ENCODE results near the gene FOXN3.

GRCh38 chr14:89401241-89401640, 15.8 kb downstream of the FOXN3 start:
- TF ChIP-seq EP300 (conservative IDR thresholded peaks at IDR 0.05; ENCODE audit: poor library complexity, severe bottlenecking) (no peak), TAF1 (IDR thresholded peaks at IDR 0.05; ENCODE audit: low read depth) (no peak), CTCF (IDR thresholded peaks at IDR 0.05; ENCODE audit: poor library complexity, severe bottlenecking) (no peak), EZH2 (IDR thresholded peaks at IDR 0.05; ENCODE audit: borderline replicate concordance, insufficient read depth, low read length, poor library complexity, severe bottlenecking) (no peak), POLR2AphosphoS5 (IDR thresholded peaks at IDR 0.05) (no peak)

Measured in neural cell (in vitro differentiated cells).